RCC 7860 (cell line): ENCODE data around the gene SPSB3.

Source experiments
- DNase-seq: peaks from one replicate; pipeline ENCODE4 v3.0.0-alpha.2; 2015; ENCODE audit warnings: low spot score
- FAIRE-seq: peaks from 2 replicates; lab custom pipeline; 2012; peaks lifted over from hg19 to GRCh38; lab: Jason Lieb, UNC

SPSB3 gene

GRCh38 chr16:1782408-1783264 lies at the start of gene SPSB3, which contains the start of gene NUBP2:
TSS of gene SPSB3 (minus strand) at chr16:1782571. CDS start at chr16:1781483, 1,088 bp downstream.
TSS of gene NUBP2 (plus strand) at chr16:1782960. CDS start at chr16:1783021, 61 bp downstream.
- DNase-seq (peak; percentile 99), FAIRE-seq (peak; percentile 97)

GRCh38 chr16:1831186-1832075 lies 49.1 kb upstream of the SPSB3 start:
- DNase-seq: no peak
- no peak for FAIRE-seq

GRCh38 chr16:1830213-1830612 lies 47.8 kb upstream of the SPSB3 start:
- DNase-seq: no peak
- no peak for FAIRE-seq

GRCh38 chr16:1828645-1829410 lies 46.5 kb upstream of the SPSB3 start:
- no peak for FAIRE-seq
- DNase-seq: no peak

GRCh38 chr16:1826691-1827573 lies 44.6 kb upstream of the SPSB3 start, which contains the start of the genes FAHD1 and HAGH:
TSS of gene FAHD1 (plus strand) at chr16:1827206. CDS start at chr16:1827239, 33 bp downstream.
TSS of gene HAGH (minus strand) at chr16:1826825. CDS start at chr16:1826787, 38 bp downstream.
- no peak for FAIRE-seq

GRCh38 chr16:1825864-1826690 lies 43.7 kb upstream of the SPSB3 start:
- FAIRE-seq: no peak

More at GRCh38 chr16:1826691-1827573, 44.6 kb upstream of the SPSB3 start, which contains the start of the genes FAHD1 and HAGH:
- peak; percentile 82 for DNase-seq

GRCh38 chr16:1825381-1825863 lies 43.1 kb upstream of the SPSB3 start:
- FAIRE-seq (no peak), DNase-seq (no peak)

More at GRCh38 chr16:1825864-1826690, 43.7 kb upstream of the SPSB3 start:
- DNase-seq: peak; percentile 34

GRCh38 chr16:1823821-1824220 lies 41.5 kb upstream of the SPSB3 start:
- DNase-seq (no peak), FAIRE-seq (no peak)

GRCh38 chr16:1822801-1823200 lies 40.4 kb upstream of the SPSB3 start:
- FAIRE-seq (no peak), DNase-seq (no peak)

GRCh38 chr16:1821861-1822611 lies 39.7 kb upstream of the SPSB3 start:
- no peak for FAIRE-seq

GRCh38 chr16:1820946-1821290 lies 38.5 kb upstream of the SPSB3 start:
- DNase-seq: no peak
- FAIRE-seq: no peak

More at GRCh38 chr16:1821861-1822611, 39.7 kb upstream of the SPSB3 start:
- no peak for DNase-seq

- DNase-seq: no peak
Observed at GRCh38 chr16:1820096-1820945, 38.0 kb upstream of the SPSB3 start.

GRCh38 chr16:1819611-1820010 lies 37.2 kb upstream of the SPSB3 start:
- DNase-seq (no peak), FAIRE-seq (no peak)

More at GRCh38 chr16:1820096-1820945, 38.0 kb upstream of the SPSB3 start:
- FAIRE-seq: no peak

- DNase-seq (no peak), FAIRE-seq (no peak)
Observed at GRCh38 chr16:1818873-1819525, 36.6 kb upstream of the SPSB3 start.

GRCh38 chr16:1818204-1818872 lies 36.0 kb upstream of the SPSB3 start:
- FAIRE-seq (no peak), DNase-seq (no peak)

- no peak for FAIRE-seq
- no peak for DNase-seq
Observed at GRCh38 chr16:1817716-1818115, 35.3 kb upstream of the SPSB3 start.
